Activated CD4-positive, alpha-beta T cell treated with anti-CD3 and anti-CD28 coated beads for 24 hours (primary cell): ENCODE data around the gene GNPAT.

Source experiments
- DNase-seq, 2 donors: peaks; one replicate each; pipeline ENCODE4 v3.0.0-alpha.2; 2020; ENCODE audit warnings: low read depth in 2 of 2

Gene GNPAT

DNA sequence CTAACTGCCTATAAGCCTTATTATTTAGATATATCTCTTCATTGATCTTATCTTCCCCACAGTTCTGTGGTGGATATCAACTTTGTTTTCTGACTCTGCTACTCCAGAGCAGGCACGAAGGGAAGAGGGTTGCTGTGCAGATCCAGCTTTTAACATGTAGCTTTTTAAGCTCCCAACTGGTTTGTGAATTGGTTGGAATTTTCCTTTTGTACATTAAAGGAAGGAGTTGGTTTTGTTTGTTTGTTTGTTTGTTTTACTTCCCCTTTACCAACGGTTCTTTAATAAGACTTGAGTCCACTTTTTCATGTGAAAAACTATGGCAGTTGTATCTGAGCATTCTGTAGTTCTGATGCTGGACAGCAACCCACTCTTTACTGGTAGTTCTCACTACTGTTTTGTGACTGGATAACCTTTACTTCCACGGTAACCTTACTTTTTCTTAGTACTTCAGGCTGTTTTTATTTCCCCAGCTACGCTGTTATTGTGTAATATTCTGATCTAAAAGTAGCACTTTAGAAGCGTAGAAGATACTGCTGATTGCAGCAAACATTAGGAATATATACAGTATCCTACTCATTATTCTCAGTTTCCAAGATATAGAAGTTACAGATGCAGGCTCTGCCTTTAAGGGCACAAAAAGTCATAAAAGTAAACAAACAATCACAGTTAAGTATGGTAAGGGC is 1.6 kb downstream of the GNPAT start:
- DNase-seq: no peak

DNA sequence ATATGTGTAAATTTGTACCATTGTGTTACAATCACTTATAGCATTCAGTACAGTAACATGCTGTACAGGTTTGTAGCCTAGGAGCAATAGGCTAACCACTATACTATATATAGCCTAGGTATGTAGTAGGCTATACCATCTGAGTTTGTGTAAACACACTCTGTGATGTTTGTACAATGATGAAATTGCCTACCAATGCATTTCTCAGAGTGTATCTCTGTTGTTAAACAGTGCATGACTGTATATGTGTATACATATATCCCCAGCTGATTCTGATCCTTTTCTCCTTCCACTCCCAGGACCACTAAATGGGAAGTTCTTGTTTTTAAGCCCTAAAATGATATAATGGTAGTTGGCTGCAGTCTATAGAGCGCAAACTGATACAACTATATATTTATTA is 7.8 kb downstream of the GNPAT start:
- no peak for DNase-seq

- DNase-seq: no peak
These were observed 11.3 kb downstream of the GNPAT start for GRCh38 chr1:231252336-231252735.

DNA sequence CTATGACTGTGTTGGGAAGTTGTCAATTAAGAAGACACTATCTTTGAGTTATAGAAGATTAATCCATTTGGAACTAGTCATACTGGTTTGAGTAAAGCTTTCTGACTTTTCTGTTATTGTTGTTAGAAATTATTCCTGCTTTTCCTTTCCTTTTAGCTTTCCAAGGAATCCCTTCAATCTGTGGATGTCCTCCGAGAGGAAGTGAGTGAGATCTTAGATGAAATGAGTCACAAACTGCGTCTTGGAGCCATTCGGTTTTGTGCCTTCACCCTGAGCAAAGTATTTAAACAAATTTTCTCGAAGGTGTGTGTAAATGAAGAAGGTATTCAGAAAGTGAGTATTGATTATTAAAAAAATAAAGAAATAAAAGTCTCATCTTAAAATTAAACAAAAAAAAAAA is 19.3 kb downstream of the GNPAT start:
- DNase-seq: no peak

GRCh38 chr1:231264642-231265041 is 23.6 kb downstream of the GNPAT start:
- DNase-seq: no peak

DNA sequence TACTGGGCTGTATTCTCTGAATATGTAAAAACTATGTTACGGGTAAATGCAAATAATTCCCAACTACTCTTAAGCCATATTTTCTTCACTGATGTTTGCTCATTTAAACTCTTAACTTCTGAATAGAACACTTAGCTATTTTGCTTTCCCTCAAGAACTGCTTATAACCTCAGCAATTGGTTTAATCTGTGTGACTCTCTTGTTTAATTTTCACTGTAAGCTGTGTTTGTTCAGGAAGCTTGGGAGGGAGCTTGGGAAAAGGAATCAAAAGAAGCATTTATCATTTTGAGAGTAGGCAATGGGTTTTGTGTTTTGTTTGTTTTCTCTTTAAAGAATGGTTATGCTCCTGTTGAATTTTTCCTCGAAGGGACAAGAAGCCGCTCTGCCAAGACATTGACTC is 24.4 kb downstream of the GNPAT start:
- no peak for DNase-seq

DNA sequence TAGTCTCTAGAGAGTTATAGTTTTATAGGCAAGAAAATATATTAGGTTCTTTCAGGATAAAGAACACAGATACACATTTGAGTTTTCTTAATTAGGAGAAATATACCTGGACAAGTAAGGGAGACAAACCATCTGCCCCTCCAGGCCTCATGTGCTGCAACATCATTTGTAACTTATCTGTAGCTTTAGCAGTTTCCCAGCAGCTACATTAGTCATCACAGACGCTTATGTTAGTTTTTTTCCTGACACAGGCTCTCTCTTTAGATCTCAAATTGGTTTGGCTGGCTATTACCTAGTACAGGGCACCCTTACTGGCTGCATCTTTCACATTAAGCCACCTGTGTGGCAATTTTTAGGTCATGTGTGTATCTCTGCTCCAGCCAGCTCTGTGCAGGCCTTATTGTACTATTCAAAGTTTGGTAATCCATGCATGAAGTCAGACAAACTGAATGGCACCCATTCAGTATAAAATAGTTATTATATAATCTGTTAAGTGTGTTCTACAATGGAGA is 25.9 kb downstream of the GNPAT start:
- no peak for DNase-seq

GRCh38 chr1:231272173-231272572 is 31.2 kb downstream of the GNPAT start:
- DNase-seq: no peak

DNA sequence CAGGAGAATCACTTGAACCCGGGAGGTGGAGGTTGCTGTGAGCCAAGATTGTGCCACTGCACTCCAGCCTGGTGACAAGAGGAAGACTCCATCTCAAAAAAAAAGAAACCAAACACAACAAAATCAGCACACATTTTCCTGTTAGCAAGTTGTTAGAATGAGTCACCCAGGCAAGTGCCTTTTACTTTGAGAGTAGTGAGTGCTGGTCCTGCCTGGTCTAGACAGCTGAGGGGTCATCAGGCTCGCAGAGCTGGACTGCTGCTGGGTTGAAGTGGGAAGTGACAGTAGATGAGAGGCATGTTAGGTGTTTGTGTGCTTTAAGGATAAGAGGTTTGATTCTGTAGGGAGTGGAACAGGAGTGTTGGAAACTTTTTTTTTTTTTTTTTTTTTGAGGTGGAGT is 31.9 kb downstream of the GNPAT start:
- DNase-seq: no peak

- no peak for DNase-seq
These were observed 33.3 kb downstream of the GNPAT start for GRCh38 chr1:231274119-231274825.

DNA sequence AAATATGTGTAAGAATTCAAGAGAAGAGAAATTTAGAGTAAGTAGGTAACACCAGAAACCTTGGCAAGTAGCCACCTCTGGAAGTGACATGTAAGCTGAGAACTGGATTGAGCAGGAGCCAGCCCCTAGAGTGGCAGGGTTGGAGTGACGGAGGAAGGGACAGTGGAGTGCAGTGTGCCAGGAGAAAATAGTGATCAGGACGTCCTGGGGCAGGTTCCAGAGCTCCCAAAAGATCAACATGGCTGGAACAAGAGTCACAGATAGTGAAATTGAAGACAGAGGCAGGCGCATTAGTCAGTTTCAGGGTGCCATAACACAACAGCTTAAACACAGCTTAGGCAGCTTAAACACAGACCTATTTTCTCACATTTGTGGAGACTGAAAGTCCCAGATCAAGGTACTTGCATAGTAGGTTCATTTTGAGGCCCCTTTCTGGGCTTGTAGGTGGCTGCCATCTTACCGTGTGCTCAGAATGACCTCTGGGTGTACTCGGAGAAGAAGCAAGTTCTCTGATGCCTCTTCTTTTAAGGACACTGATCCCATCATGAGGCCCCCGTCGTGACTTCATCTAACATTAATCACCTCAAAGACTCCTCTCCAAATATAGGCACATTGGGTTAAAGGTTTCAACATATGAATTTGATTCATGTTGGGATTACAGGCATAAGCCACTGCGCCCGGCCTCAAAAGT is 37.2 kb downstream of the GNPAT start:
- no peak for DNase-seq

DNA sequence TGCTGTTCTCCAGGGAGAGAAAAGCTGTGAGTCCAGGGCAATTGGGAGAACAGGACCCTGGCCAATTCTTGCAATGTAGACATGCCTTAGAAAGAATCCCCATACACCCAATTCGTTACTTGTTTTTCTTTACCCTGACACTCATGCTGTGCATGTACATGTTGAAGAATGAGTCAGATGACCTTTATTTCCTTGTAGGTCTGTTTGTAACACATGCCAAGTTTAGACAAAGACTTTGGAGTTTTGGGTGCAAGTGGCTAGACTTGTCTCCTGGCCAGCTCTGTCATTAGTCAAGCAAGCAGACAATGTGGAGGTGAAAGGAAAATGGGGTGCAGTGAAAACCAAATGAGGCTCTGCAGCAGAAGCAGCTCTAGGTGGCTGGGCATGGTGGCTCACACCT is 38.1 kb downstream of the GNPAT start:
- no peak for DNase-seq

DNA sequence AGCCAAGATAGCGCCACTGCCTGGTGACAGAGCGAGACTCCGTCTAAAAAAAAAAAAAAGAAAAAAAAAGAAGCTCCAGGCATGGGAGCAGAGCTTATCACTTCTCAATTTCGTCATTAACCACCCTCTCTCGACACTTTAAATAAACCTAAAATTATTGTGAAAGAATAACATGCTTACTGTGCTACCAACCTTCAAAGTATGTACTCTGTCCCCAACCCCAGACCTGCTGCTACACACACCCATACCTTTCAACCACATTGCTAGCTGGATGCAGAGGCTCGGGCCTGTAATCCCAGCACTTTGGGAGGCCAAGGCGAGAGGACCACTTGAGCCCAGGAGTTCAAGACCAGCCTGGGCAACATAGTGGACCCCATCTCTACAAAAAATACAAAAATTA is 38.7 kb downstream of the GNPAT start:
- DNase-seq: no peak

DNA sequence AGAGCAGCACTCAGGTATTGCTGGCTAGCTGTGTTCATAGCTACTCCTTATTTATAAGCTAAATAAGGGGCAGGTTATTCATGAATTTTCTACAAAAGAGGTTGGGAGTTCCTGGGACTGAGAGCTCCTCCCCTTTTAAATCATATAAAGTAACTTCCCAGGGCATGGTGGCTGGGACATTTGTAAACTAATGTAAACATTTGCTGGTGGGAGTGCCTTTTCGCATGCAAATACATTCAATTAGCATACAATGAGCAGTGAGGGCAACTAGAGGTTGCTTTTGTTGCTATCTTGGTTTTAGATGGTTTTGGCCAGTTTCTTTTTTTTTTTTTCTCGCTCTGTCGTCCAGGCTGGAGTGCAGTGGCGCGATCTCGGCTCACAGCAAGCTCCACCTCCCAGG is 43.4 kb downstream of the GNPAT start:
- DNase-seq: no peak

DNA sequence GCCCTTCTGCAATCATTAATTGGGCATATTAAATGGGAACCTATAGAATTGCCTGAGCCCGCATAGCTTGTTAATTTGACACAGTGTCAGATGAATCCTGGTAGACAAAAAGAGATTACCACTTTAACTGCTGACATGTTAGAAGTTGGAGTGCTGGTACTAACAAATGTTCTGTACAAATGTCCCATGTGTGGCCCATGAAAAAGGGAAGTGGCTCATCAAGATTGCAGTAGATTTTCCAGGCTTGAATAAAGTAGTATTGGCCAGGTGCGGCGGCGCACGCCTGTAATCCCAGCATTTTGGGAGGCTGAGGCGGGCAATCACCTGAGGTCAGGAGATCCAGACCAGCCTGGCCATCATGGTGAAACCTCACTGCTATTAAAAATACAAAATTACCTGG is 45.6 kb downstream of the GNPAT start:
- no peak for DNase-seq

DNA sequence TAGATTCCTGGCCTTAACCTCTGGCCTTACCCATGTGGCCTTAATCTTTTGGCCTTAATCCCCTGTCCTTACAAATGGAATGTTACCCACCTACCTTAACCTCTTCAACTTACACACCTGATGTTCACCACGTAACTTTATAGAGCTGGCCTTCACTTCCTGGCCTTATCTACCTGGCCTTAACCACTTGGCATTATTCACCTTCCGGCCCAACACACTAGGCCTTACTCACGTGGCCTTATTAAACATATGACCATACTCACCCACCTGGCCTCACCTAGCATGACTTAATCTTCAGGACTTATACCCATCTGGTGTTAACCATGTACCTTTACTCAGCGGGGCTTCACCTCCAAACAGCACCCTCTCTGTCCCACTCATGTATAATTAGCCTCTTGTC is 54.9 kb downstream of the GNPAT start:
- DNase-seq: no peak

DNA sequence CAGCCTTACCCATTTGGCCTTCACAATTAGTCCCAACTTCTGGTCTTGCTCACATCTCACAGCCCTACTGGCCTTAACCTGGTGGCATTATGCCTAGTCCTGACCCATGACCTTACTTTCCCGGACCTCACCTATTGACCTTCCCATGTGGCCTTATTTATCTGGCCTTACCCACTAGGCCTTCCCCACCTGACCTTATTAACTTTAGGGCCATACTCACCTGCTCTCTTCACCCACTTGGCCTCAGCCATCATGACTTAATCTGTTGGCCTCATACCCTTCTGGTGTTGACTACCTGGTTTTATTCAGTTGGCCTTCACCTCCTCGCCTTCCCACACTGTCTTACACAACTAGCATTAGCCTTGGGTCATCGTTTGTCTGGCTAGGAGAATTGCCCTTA is 61.0 kb downstream of the GNPAT start:
- DNase-seq: no peak

DNA sequence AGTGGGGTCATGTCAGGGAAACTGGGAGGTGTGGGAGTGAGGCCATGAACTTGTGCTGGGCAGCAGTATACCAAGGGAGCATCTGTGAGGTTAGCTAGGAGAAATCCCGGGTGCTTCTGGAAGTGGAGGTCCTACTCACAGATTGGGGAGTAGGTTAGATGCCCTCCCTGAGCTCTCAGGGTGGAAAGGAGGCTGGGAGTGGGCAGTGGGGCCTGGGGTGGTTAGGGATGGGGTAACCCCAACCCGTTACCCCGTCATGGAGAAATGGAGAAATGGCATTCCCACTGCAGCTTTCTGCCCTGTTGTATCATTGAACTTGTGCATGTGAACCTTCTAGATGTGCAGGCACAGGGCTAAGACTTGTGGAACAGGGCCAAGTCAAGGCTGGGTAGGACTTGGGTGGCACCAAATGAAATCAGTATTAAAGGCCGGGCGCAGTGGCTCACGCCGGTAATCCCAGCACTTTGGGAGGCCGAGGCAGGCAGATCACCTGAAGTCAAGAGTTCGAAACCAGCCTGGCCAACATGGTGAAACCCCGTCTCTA is 69.5 kb downstream of the GNPAT start:
- no peak for DNase-seq

- DNase-seq: no peak
These were observed 70.9 kb downstream of the GNPAT start for GRCh38 chr1:231311720-231312431.

DNA sequence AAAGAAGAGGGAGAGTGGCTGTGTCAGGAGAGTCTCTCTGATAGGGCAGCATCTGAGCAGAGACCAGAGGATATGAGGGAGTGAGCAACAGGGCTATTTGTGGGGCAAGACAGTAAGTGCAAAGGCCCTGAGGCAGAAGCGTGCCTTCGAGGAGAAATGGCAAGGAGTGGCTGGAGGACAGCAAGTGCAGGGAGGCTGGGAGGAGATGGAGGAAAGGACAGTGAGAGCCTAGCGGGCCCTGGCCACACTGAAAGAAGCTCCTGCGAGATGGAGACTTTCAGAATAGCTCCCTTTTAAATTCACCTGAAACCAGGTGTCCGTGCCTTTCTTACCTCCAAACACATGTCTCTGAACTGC is 71.4 kb downstream of the GNPAT start:
- DNase-seq: no peak

DNA sequence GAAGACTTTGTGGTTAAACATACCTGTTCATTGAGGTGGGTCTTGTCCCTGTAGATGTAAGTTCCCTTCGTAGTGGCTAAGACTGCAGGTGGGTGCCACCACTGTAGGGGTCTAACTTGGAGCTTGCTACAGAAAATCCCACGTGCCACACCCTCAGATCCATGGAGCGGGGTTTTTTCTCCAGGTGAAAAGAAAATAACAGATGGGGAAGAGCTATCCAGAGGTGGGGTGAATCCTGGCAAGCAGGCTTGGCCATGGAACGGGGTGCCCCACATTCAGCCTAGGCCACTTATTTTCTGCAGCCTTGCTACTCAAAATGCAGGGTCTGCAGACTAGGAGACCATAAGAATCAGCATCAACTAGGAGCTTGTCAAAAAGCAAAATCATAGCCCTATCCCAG is 72.6 kb downstream of the GNPAT start:
- no peak for DNase-seq

DNA sequence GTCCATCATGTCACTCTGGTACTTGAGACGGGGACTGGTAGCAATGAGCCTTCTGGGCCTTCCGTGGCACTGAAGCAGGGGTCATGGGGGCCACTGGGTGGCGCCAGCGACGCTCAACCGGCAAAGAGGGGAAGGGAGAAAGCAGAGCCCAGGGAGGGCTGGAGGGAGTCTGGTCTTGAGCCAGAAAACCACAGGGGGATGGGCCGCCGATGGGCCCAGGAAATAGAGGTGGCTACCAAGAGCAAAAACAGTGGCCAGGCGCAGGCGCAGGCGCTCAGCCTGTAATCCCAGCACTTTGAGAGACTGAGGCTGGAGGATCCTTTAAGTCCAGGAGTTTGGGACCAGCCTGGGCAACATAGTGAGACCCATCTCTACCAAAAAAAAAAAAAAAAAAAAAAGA is 74.9 kb downstream of the GNPAT start:
- peak in 1 of 2 donors; percentile 26 for DNase-seq
